Endothelial cell (in vitro differentiated cells): ENCODE measurements around the gene TMEM158. TPM values are rescaled to one million over a fixed set of nuclear protein-coding genes. Genes with fewer than 3 reads are reported as not detected.

Experiments
- DNase-seq: peaks from one replicate; pipeline ENCODE4 v3.0.0; 2021; ENCODE audit warnings: low spot score
- H3K27ac Mint-ChIP-seq: one replicate; pipeline ENCODE4 v1.8.0; 2021; ENCODE audit warnings: mixed read lengths, inconsistent platforms; ENCODE audit not compliant: unreplicated experiment
- H3K27me3 Mint-ChIP-seq: one replicate; pipeline ENCODE4 v1.8.0; 2021; ENCODE audit warnings: mild to moderate bottlenecking, moderate library complexity, mixed read lengths, inconsistent platforms; ENCODE audit not compliant: unreplicated experiment
- H3K36me3 Mint-ChIP-seq: one replicate; pipeline ENCODE4 v1.8.0; 2021; ENCODE audit warnings: mild to moderate bottlenecking, low read depth, mixed read lengths, inconsistent platforms; ENCODE audit not compliant: unreplicated experiment
- H3K4me1 Mint-ChIP-seq: one replicate; pipeline ENCODE4 v1.8.0; 2021; ENCODE audit warnings: mild to moderate bottlenecking, mixed read lengths, inconsistent platforms; ENCODE audit not compliant: unreplicated experiment
- H3K4me3 Mint-ChIP-seq: one replicate; pipeline ENCODE4 v1.8.0; 2021; ENCODE audit warnings: mild to moderate bottlenecking, mixed read lengths, inconsistent platforms; ENCODE audit not compliant: unreplicated experiment
- H3K9me3 Mint-ChIP-seq: one replicate; pipeline ENCODE4 v1.8.0; 2021; ENCODE audit warnings: mixed read lengths, inconsistent platforms; ENCODE audit not compliant: unreplicated experiment
- CTCF ChIP-seq: fragments of 200-600 bp; sonication (generic); IDR thresholded peaks from one replicate; pipeline ENCODE4 v1.5.0; 2021; ENCODE audit warnings: antibody characterized with exemption; ENCODE audit not compliant: unreplicated experiment
- total RNA-seq: library from RNA; stranded (reverse); fragmentation: NEBNext Ultra II Directional; extraction: Animal tissue kit (Norgen Biotek cat#: 25700); gene quantifications from one replicate; pipeline ENCODE4 v1.2.1, GENCODE V29; 2021; ENCODE audit not compliant: unreplicated experiment

TMEM158 gene
- total RNA-seq, 1 donor from 2014 or later, result 7.3 TPM

DNA sequence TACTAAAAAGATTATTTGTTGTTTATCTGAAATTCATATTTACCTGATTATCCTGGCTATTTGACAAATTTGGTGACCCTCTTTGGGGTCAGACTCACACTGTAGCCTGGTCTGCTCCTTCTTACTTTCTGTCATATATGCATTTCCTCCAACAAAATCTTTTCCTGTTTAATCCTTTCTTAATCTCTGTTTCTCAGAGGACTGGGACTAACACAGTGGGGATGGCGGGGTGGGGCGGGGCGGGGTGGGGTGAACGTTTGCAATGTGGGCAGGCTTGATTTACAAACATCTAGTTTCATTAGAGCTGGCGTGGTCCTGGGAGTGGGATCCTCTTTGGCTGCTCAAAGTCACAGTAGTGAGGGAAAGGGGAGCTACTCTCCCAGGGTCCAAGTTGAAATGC, 44.6 kb downstream of the TMEM158 start:
- Mint-ChIP-seq H3K4me1 (no peaks in the 10 kb centered on the region), H3K27ac (no peak overlapping the region), H3K4me3 (no peak overlapping the region), H3K9me3 (no peaks in the 10 kb centered on the region), H3K27me3 (peaks cover 2% of the 10 kb centered on the region), H3K36me3 (no peaks in the 10 kb centered on the region)
- no peak for TF ChIP-seq CTCF
- DNase-seq, result no peak

GRCh38 chr3:45180899-45181298, 45.2 kb downstream of the TMEM158 start:
- H3K9me3 Mint-ChIP-seq, result no peaks in the 10 kb centered on the region
- H3K36me3 Mint-ChIP-seq, result no peaks in the 10 kb centered on the region
- no peak overlapping the region for H3K4me3 Mint-ChIP-seq
- TF ChIP-seq CTCF, result no peak
- DNase-seq, result no peak
- no peaks in the 10 kb centered on the region for H3K4me1 Mint-ChIP-seq
- H3K27ac Mint-ChIP-seq, result no peak overlapping the region
- H3K27me3 Mint-ChIP-seq, result peaks cover 2% of the 10 kb centered on the region

DNA sequence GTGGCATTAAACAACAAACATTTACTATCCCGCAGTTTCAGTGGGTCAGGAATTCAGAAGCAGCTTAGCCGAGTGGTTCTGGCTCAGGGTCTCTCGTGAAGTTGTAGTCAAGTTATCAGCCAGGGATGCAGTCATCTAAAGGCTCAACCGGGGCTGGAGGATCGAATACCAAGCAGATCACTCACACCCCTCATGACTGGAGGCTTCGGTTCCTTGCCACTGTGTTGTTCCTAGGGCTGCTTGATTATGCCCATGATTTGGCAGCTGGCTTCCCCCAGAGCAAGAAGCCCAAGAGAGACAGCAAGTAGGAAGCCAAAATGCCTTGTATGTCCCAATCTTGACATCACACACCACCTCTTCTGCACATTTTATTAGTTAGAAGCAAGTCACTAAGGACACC, 46.0 kb downstream of the TMEM158 start:
- H3K27ac Mint-ChIP-seq, result no peak overlapping the region
- no peaks in the 10 kb centered on the region for H3K27me3 Mint-ChIP-seq
- H3K4me3 Mint-ChIP-seq, result no peak overlapping the region
- H3K4me1 Mint-ChIP-seq, result no peaks in the 10 kb centered on the region
- no peaks in the 10 kb centered on the region for H3K36me3 Mint-ChIP-seq
- TF ChIP-seq CTCF, result no peak
- H3K9me3 Mint-ChIP-seq, result no peaks in the 10 kb centered on the region
- DNase-seq, result no peak

DNA sequence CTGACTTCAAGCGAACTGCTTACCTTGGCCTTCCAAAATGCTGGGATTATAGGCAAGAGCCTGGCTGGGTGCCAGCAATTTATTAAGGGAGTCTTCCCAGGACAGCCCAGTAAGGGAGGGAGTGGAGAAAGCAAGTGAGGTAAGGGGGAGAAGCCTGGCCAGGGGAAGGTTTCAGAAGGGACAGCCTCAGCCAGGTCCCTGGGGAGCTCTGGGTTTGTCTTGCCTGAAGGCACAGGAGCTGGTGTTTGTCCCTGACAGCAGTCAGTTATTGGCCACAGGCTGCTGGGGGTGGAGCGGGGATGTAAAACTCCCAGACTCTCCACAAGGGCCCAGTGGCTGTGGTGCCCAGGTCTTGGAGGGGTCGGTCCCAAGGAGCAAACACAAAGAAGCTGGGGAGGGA, 46.9 kb downstream of the TMEM158 start:
- no peak for DNase-seq
- no peaks in the 10 kb centered on the region for H3K36me3 Mint-ChIP-seq
- no peaks in the 10 kb centered on the region for H3K4me1 Mint-ChIP-seq
- TF ChIP-seq CTCF, result no peak
- H3K27ac Mint-ChIP-seq, result no peak overlapping the region
- H3K4me3 Mint-ChIP-seq, result no peak overlapping the region
- no peaks in the 10 kb centered on the region for H3K27me3 Mint-ChIP-seq
- no peaks in the 10 kb centered on the region for H3K9me3 Mint-ChIP-seq

GRCh38 chr3:45178183-45179023, 47.7 kb downstream of the TMEM158 start:
- H3K36me3 Mint-ChIP-seq, result no peaks in the 10 kb centered on the region
- TF ChIP-seq CTCF, result no peak
- H3K27me3 Mint-ChIP-seq, result no peaks in the 10 kb centered on the region
- no peak for DNase-seq
- no peak overlapping the region for H3K27ac Mint-ChIP-seq
- H3K4me1 Mint-ChIP-seq, result no peaks in the 10 kb centered on the region
- no peaks in the 10 kb centered on the region for H3K9me3 Mint-ChIP-seq
- no peak overlapping the region for H3K4me3 Mint-ChIP-seq
